ENCODE measurements around the gene SLC25A42. TPM values are rescaled to one million over a fixed set of nuclear protein-coding genes. Genes with fewer than 3 reads are reported as not detected.
A peak's percentile ranks its signal among the peaks of the same experiment; 100 is the strongest.

Gene SLC25A42
- total and polyA plus RNA-seq, 2 of the 13 experiments (the other 11 are each of a cell fraction or from before 2014, with no cell fraction given), result 12.8 to 18.3 TPM

DNA sequence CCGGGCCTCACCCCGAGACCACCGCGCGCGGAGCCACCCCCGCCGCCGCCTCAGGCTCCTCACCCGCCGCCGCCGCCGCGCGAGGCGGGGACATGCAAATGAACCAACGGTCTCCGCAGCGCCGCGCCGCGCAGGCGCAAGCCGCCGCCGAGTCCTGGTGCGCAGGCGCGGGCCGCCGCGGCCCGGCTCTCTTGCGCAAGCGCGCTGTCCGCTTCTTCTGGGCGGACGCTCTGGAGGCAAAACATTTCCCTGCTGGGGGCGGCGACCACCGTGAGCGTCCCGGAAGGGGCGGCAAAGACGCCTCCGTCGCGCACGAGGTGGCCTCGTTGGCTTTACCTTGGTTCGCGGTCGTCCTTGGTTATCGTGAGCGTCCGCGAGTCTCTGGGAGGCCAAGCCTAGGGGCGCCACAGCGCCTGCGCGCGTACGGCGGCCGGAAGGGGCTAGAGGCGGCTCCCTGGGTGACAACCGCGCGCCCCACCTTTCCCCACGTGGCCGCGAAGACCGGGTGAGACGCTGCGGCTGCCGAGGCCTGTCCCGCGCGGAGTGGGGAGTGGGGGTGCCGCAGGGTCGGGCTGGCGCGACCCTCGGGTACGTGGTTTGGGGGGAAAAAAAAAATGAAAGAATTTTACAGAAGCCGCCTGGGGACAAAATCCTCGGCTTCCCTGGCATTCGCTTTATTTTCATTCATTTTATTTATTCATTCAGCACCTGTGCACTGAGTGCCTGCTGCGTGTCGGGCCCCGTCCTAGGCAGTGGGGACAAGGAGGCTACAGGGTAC, 30.2 kb upstream of the SLC25A42 start, which contains the start of the genes ARMC6 and SUGP2 (continued):
- TF ChIP-seq ZNF567 (CRISPR knock-in tag; IDR thresholded peaks at IDR 0.05; ENCODE audit: borderline replicate concordance) (0 out of 2 replicates have a peak, but pooled peaks have one; percentile 62), PHB2 (IDR thresholded peaks at IDR 0.05; ENCODE audit: partially characterized antibody) (no peak), ADNP (CRISPR knock-in tag; IDR thresholded peaks at IDR 0.05) (no peak), CBX2 (IDR thresholded peaks at IDR 0.05; ENCODE audit: low read depth, low read length) (no peak), CBX2 (CRISPR knock-in tag; IDR thresholded peaks at IDR 0.05; ENCODE audit: low read depth) (0 out of 2 replicates have a peak, but pooled peaks have one; percentile 70), HMGA1 (CRISPR knock-in tag; conservative IDR thresholded peaks at IDR 0.05) (no peak), RNF2 (conservative IDR thresholded peaks at IDR 0.05; ENCODE audit: low read depth) (peak; percentile 98), FOXK1 (CRISPR knock-in tag; IDR thresholded peaks at IDR 0.05; ENCODE audit: borderline replicate concordance, low read depth) (no peak; the same call in 1 of the 2 replicates), ZNF546 (CRISPR knock-in tag; conservative IDR thresholded peaks at IDR 0.05) (peak; percentile 96; the same call in 1 of the 2 replicates), LCORL (IDR thresholded peaks at IDR 0.05) (no peak), LCORL (CRISPR knock-in tag; IDR thresholded peaks at IDR 0.05) (no peak), ZNF891 (CRISPR knock-in tag; IDR thresholded peaks at IDR 0.05) (peak; percentile 96), ZNF883 (CRISPR knock-in tag; IDR thresholded peaks at IDR 0.05; ENCODE audit: not compliant biosample characterization) (peak; percentile 98), CEBPG (CRISPR knock-in tag; IDR thresholded peaks at IDR 0.05) (peak; percentile 81), PAF1 (CRISPR knock-in tag; IDR thresholded peaks at IDR 0.05) (no peak), ZNF260 (CRISPR knock-in tag; IDR thresholded peaks at IDR 0.05; ENCODE audit: borderline replicate concordance, low read depth) (no peak), ZSCAN22 (CRISPR knock-in tag; IDR thresholded peaks at IDR 0.05) (no peak), ISL2 (CRISPR knock-in tag; IDR thresholded peaks at IDR 0.05) (peak; percentile 72), KAT8 (CRISPR knock-in tag; IDR thresholded peaks at IDR 0.05) (peak; percentile 91), ZSCAN9 (CRISPR knock-in tag; IDR thresholded peaks at IDR 0.05; ENCODE audit: borderline replicate concordance) (peak; percentile 89), MEIS2 (CRISPR knock-in tag; IDR thresholded peaks at IDR 0.05) (peak; percentile 85), GLMP (CRISPR knock-in tag; IDR thresholded peaks at IDR 0.05; ENCODE audit: borderline replicate concordance) (no peak), ZNF101 (CRISPR knock-in tag; IDR thresholded peaks at IDR 0.05; ENCODE audit: borderline replicate concordance, low read depth) (0 out of 2 replicates have a peak, but pooled peaks have one; percentile 73), ZNF18 (CRISPR knock-in tag; IDR thresholded peaks at IDR 0.05; ENCODE audit: insufficient replicate concordance) (peak; percentile 83), YEATS4 (CRISPR knock-in tag; IDR thresholded peaks at IDR 0.05; ENCODE audit: borderline replicate concordance) (peak; percentile 88)
- TF ChIP-seq, protein P1, sequence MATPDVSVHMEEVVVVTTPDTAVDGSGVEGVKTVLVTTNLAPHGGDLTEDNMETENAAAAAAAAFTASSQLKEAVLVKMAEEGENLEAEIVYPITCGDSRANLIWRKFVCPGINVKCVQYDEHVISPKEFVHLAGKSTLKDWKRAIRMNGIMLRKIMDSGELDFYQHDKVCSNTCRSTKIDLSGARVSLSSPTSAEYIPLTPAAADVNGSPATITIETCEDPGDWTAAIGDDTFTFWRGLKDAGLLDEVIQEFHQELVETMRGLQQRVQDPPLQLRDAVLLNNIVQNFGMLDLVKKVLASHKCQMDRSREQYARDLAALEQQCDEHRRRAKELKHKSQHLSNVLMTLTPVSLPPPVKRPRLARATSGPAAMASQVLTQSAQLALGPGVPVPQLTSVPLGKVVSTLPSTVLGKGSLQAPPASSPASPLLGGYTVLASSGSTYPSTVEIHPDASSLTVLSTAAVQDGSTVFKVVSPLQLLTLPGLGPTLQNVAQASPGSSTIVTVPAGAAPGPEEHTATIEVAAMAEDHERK (CRISPR knock-in tag; IDR thresholded peaks at IDR 0.05; ENCODE audit: low read depth), result no peak
- TF ChIP-seq, protein P2, sequence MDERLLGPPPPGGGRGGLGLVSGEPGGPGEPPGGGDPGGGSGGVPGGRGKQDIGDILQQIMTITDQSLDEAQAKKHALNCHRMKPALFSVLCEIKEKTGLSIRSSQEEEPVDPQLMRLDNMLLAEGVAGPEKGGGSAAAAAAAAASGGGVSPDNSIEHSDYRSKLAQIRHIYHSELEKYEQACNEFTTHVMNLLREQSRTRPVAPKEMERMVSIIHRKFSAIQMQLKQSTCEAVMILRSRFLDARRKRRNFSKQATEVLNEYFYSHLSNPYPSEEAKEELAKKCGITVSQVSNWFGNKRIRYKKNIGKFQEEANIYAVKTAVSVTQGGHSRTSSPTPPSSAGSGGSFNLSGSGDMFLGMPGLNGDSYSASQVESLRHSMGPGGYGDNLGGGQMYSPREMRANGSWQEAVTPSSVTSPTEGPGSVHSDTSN (CRISPR knock-in tag; IDR thresholded peaks at IDR 0.05), result no peak

All from HepG2 (cell line).